ENCODE data around the gene RND1. TPM values are rescaled to one million over a fixed set of nuclear protein-coding genes. Genes with fewer than 3 reads are reported as not detected.

RND1 gene
- total and polyA plus RNA-seq, 2 of the 13 experiments (the other 11 are each of a cell fraction or from before 2014, with no cell fraction given): 1.8 to 1.9 TPM

DNA sequence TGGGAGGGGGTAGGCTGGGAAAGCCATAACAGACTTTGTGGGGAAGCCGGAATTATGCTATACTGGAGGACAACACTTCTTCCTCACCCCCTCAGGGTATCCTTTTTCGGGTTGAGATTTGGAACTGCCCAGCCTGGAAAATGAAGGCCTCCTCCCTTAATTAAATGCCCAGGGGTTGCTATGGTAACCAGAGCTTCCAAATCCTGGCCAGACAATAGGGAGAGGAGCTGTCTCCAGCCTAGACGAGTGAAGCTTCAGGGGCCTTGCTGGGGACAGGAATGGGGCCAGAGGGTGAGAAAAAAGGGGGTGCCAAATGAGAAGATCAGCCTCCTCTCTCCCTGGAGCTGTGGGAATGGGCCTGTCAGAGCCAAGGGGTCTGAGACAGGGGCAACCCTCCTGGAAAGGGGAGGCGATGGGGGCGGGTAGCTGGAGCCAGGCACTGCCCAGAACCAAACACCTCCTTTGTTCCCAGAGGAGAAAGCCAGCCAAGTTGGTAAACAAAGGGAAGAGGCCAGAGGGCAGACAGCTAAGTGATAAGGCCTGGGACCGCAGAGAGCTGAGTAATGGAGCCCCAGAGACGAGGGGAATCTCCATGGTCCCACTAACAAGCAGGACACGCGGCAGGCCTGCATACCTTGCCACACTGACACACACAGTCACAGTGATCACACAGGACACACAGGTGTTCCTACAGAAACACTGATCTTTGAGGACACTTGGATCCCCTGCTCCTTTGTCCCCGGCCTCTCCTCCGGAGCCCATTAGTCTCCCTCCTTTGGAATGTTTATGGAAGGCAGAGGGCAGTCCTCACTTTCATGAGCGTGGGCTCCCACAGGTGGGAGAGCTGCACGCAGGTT, 17.9 kb upstream of the RND1 start (continued):
- peak; percentile 81 for TF ChIP-seq PPARG (CRISPR knock-in tag; conservative IDR thresholded peaks at IDR 0.05)
- TF ChIP-seq LCORL (IDR thresholded peaks at IDR 0.05): no peak
- TF ChIP-seq LCORL (CRISPR knock-in tag; IDR thresholded peaks at IDR 0.05): 0 out of 2 replicates have a peak, but pooled peaks have one; percentile 14
- TF ChIP-seq ZNF773 (CRISPR knock-in tag; IDR thresholded peaks at IDR 0.05; ENCODE audit: borderline replicate concordance): no peak
- no peak for TF ChIP-seq ZNF317 (CRISPR knock-in tag; IDR thresholded peaks at IDR 0.05)
- no peak for TF ChIP-seq HOXA7 (CRISPR knock-in tag; IDR thresholded peaks at IDR 0.05)
- TF ChIP-seq ARNTL (CRISPR knock-in tag; IDR thresholded peaks at IDR 0.05): 0 out of 2 replicates have a peak, but pooled peaks have one; percentile 16
- no peak for TF ChIP-seq NPAS2 (CRISPR knock-in tag; IDR thresholded peaks at IDR 0.05; ENCODE audit: borderline replicate concordance)
- peak; percentile 55 for TF ChIP-seq FOSL2 (CRISPR knock-in tag; IDR thresholded peaks at IDR 0.05)
- TF ChIP-seq ISL2 (CRISPR knock-in tag; IDR thresholded peaks at IDR 0.05): peak; percentile 56; the same call in 1 of the 2 replicates
- TF ChIP-seq, protein P1, sequence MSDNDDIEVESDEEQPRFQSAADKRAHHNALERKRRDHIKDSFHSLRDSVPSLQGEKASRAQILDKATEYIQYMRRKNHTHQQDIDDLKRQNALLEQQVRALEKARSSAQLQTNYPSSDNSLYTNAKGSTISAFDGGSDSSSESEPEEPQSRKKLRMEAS (IDR thresholded peaks at IDR 0.05): peak; percentile 62; the same call in 1 of the 2 replicates
- no peak for TF ChIP-seq ATM (IDR thresholded peaks at IDR 0.05; ENCODE audit: borderline replicate concordance)
- no peak for TF ChIP-seq MIER2 (CRISPR knock-in tag; IDR thresholded peaks at IDR 0.05)
- no peak for TF ChIP-seq JUN (CRISPR knock-in tag; IDR thresholded peaks at IDR 0.05)
- no peak for TF ChIP-seq TAF1 (CRISPR knock-in tag; IDR thresholded peaks at IDR 0.05)
- no peak for TF ChIP-seq ZFP36L2 (CRISPR knock-in tag; IDR thresholded peaks at IDR 0.05)
- no peak for TF ChIP-seq ZBTB10 (CRISPR knock-in tag; IDR thresholded peaks at IDR 0.05; ENCODE audit: borderline replicate concordance)
- TF ChIP-seq HMG20A (CRISPR knock-in tag; IDR thresholded peaks at IDR 0.05; ENCODE audit: borderline replicate concordance): peak; percentile 30; the same call in 1 of the 2 replicates
- no peak for TF ChIP-seq ZMAT3 (CRISPR knock-in tag; conservative IDR thresholded peaks at IDR 0.05)
- no peak for TF ChIP-seq ZNF572 (CRISPR knock-in tag; IDR thresholded peaks at IDR 0.05)
- no peak for TF ChIP-seq HNRNPK (IDR thresholded peaks at IDR 0.05; ENCODE audit: low read depth, low read length, poor library complexity, severe bottlenecking)
- TF ChIP-seq ZNF292 (CRISPR knock-in tag; IDR thresholded peaks at IDR 0.05; ENCODE audit: borderline replicate concordance, low read depth): no peak
- TF ChIP-seq ZBTB38 (CRISPR knock-in tag; IDR thresholded peaks at IDR 0.05): 0 out of 2 replicates have a peak, but pooled peaks have one; percentile 38
- no peak for TF ChIP-seq GATAD1 (CRISPR knock-in tag; IDR thresholded peaks at IDR 0.05)
- TF ChIP-seq MNT (IDR thresholded peaks at IDR 0.05): no peak
- TF ChIP-seq EZH2 (conservative IDR thresholded peaks at IDR 0.05; ENCODE audit: low read depth, low read length): no peak
- peak; percentile 90 for TF ChIP-seq SOX5 (CRISPR knock-in tag; IDR thresholded peaks at IDR 0.05; ENCODE audit: borderline replicate concordance)

Data from HepG2 (cell line).